ENCODE data around the gene THEM4.

DNA sequence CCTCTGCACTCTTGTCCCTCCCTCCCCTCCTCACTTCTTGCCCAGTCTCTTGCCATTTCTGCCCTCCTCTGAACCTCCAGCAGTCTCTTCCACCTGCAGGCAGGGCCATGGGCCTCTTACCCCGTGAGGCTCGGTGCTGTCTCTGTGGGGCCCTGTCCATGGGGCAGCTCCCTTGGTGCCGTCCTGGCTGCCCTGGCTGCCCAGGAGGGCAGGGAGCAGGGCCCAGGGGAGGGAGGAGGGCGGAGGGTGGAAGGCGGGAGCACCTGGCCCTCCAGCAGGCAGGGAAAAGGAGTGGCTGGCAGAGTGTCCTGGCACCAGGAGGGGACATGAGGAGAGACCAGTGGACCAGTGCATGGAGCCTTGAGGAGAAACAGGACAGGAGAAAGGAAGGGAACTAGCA lies 77.7 kb downstream of the THEM4 start, which contains the start of gene RORC:
- TF ChIP-seq, protein P1, sequence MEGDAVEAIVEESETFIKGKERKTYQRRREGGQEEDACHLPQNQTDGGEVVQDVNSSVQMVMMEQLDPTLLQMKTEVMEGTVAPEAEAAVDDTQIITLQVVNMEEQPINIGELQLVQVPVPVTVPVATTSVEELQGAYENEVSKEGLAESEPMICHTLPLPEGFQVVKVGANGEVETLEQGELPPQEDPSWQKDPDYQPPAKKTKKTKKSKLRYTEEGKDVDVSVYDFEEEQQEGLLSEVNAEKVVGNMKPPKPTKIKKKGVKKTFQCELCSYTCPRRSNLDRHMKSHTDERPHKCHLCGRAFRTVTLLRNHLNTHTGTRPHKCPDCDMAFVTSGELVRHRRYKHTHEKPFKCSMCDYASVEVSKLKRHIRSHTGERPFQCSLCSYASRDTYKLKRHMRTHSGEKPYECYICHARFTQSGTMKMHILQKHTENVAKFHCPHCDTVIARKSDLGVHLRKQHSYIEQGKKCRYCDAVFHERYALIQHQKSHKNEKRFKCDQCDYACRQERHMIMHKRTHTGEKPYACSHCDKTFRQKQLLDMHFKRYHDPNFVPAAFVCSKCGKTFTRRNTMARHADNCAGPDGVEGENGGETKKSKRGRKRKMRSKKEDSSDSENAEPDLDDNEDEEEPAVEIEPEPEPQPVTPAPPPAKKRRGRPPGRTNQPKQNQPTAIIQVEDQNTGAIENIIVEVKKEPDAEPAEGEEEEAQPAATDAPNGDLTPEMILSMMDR (IDR thresholded peaks at IDR 0.05): no peak
- TF ChIP-seq POLR2A (IDR thresholded peaks at IDR 0.05): no peak

All from lower leg skin (tissue), 3 donors.